GM18511 (cell line): Measurements from ENCODE around the gene CELF4.

Source experiments
- ATAC-seq: cut with Tn5 transposase; IDR thresholded peaks from one replicate; pipeline ENCODE4 v1.9.1; 2021; ENCODE audit warnings: mild to moderate bottlenecking, moderate library complexity; ENCODE audit not compliant: unreplicated experiment

The CELF4 gene

GRCh38 chr18:37247497-37248161 is 318.0 kb downstream of the CELF4 start:
- no peak for ATAC-seq

GRCh38 chr18:37246779-37247340 is 318.7 kb downstream of the CELF4 start:
- ATAC-seq, result no peak

GRCh38 chr18:37244618-37245017 is 321.0 kb downstream of the CELF4 start:
- ATAC-seq, result no peak

- no peak for ATAC-seq
These were observed 321.9 kb downstream of the CELF4 start for GRCh38 chr18:37243741-37244140.

GRCh38 chr18:37242826-37243560 is 322.6 kb downstream of the CELF4 start:
- ATAC-seq, result no peak

GRCh38 chr18:37242091-37242490 is 323.5 kb downstream of the CELF4 start:
- no peak for ATAC-seq

- ATAC-seq, result no peak
These were observed 327.1 kb downstream of the CELF4 start for GRCh38 chr18:37238282-37239108.

- ATAC-seq, result no peak
These were observed 330.0 kb downstream of the CELF4 start for GRCh38 chr18:37235583-37235982.

- ATAC-seq, result no peak
These were observed 334.3 kb downstream of the CELF4 start for GRCh38 chr18:37231251-37231650.

GRCh38 chr18:37230768-37231167 is 334.8 kb downstream of the CELF4 start:
- no peak for ATAC-seq

GRCh38 chr18:37225279-37225678 is 340.3 kb downstream of the CELF4 start:
- no peak for ATAC-seq

- ATAC-seq, result no peak
These were observed 342.6 kb downstream of the CELF4 start for GRCh38 chr18:37222999-37223378.

- ATAC-seq, result no peak
These were observed 343.1 kb downstream of the CELF4 start for GRCh38 chr18:37222354-37222998.

- no peak for ATAC-seq
These were observed 346.3 kb downstream of the CELF4 start for GRCh38 chr18:37219257-37219656.

- no peak for ATAC-seq
These were observed 347.5 kb downstream of the CELF4 start for GRCh38 chr18:37218022-37218590.

GRCh38 chr18:37210781-37211180 is 354.8 kb downstream of the CELF4 start:
- no peak for ATAC-seq

GRCh38 chr18:37207343-37207742 is 358.3 kb downstream of the CELF4 start:
- no peak for ATAC-seq

- no peak for ATAC-seq
These were observed 365.9 kb downstream of the CELF4 start for GRCh38 chr18:37199741-37200140.
